GM12878 (cell line): ENCODE results near the gene FBXO21. TPM values are rescaled to one million over a fixed set of nuclear protein-coding genes. Genes with fewer than 3 reads are reported as not detected.
"Not testable (repeated sequence)": the region's sequence is repeated elsewhere in the genome, so short reads cannot be mapped to it uniquely, and the experiment has no call there.

Source experiments
- ATAC-seq: fragments of 200-7000 bp; cut with Tn5 transposase; 3 replicates; pipeline ENCODE4 v1.9.1; 2020; ENCODE audit warnings: mild to moderate bottlenecking, moderate library complexity
- BruUV-seq: library from RNA; stranded (reverse); fragments of 400-500 nt; replicated peaks from 2 replicates; lab custom pipeline; 2021; lab: Mats Ljungman, UMichigan
- CTCF ChIA-PET: fragments of 300-600 bp; sonication (Branson Sonifier 250); formaldehyde crosslinking; extraction: SDS; loops from one replicate; lab custom pipeline; 2021; ENCODE audit warnings: inconsistent platforms; lab: Yijun Ruan, JAX
- POLR2A ChIA-PET: fragments of 350-600 bp; formaldehyde crosslinking; extraction: SDS; loops from one replicate; lab custom pipeline; 2021; ENCODE audit warnings: inconsistent platforms; lab: Charles Lee
- RAD21 ChIA-PET: fragments of 300-600 bp; sonication (Branson Sonifier 250); formaldehyde crosslinking; loops from one replicate; lab custom pipeline; 2023; ENCODE audit warnings: antibody characterized with exemption; ENCODE audit not compliant: unreplicated experiment; lab: Charles Lee
- SMC1A ChIA-PET: fragments of 300-600 bp; sonication (Branson Sonifier 250); formaldehyde crosslinking; loops from one replicate; lab custom pipeline; 2023; ENCODE audit not compliant: unreplicated experiment, uncharacterized antibody; lab: Charles Lee
- DNase-seq: peaks from one replicate; pipeline ENCODE4 v3.0.0-alpha.2; 2011; ENCODE audit warnings: low read depth, low spot score
- FAIRE-seq: peaks from 3 replicates; lab custom pipeline; 2011; peaks lifted over from hg19 to GRCh38; lab: Jason Lieb, UNC
- H2AFZ ChIP-seq: 2 replicates; pipeline ENCODE4 v1.6.0; 2011; ENCODE audit warnings: low read depth, low read length, control low read depth; ENCODE audit not compliant: control insufficient read depth
- H3K27ac ChIP-seq: 2 replicates; pipeline ENCODE4 v1.5.1; 2011; ENCODE audit warnings: control low read depth; ENCODE audit not compliant: control insufficient read depth, insufficient read depth
- H3K27me3 ChIP-seq, 2 experiments: replicated peaks in 1 of 2; 2 replicates each; pipeline versions ENCODE4 v1.6.0 to v1.6.1; 2011; ENCODE audit warnings: low read length in 1 of 2; ENCODE audit not compliant: control insufficient read depth in 2 of 2, insufficient read depth in 2 of 2
- H3K36me3 ChIP-seq, 2 experiments: 2 replicates each; pipeline ENCODE4 v1.5.1; 2011; ENCODE audit warnings: low read length in 1 of 2; ENCODE audit not compliant: control insufficient read depth in 2 of 2, insufficient read depth in 2 of 2
- H3K4me1 ChIP-seq: 2 replicates; pipeline ENCODE4 v1.6.1; 2011; ENCODE audit warnings: mild to moderate bottlenecking, low read length, moderate library complexity, mixed read lengths; ENCODE audit not compliant: control insufficient read depth, insufficient read depth
- H3K4me2 ChIP-seq: 2 replicates; pipeline ENCODE4 v1.6.0; 2011; ENCODE audit warnings: control low read depth; ENCODE audit not compliant: control insufficient read depth, insufficient read depth
- H3K4me3 ChIP-seq: fragments of 200-600 bp; sonication (generic); 2 replicates; pipeline ENCODE4 v1.5.1; 2016
- H3K79me2 ChIP-seq: 2 replicates; pipeline ENCODE4 v1.6.0; 2011; ENCODE audit warnings: low read length; ENCODE audit not compliant: control insufficient read depth, insufficient read depth
- H3K9ac ChIP-seq: 2 replicates; pipeline ENCODE4 v1.8.0; 2011; ENCODE audit warnings: low read length, control low read depth, mixed read lengths; ENCODE audit not compliant: control insufficient read depth, insufficient read depth
- H3K9me3 ChIP-seq: replicated peaks from 3 replicates; pipeline ENCODE4 v1.5.1; 2011; ENCODE audit warnings: mild to moderate bottlenecking, low read length; ENCODE audit not compliant: control insufficient read depth, insufficient read depth
- H4K20me1 ChIP-seq: 2 replicates; pipeline ENCODE4 v1.6.0; 2011; ENCODE audit not compliant: control insufficient read depth, insufficient read depth
- CHD1 ChIP-seq: IDR thresholded peaks from 2 replicates; pipeline ENCODE4 v1.6.1; 2012; ENCODE audit warnings: low read depth, low read length, improper control_type of control experiment
- FOXM1 ChIP-seq: IDR thresholded peaks from 2 replicates; pipeline ENCODE4 v1.6.1; 2012; ENCODE audit warnings: low read depth, mild to moderate bottlenecking, inconsistent platforms, low read length, moderate library complexity
- HSF1 ChIP-seq: fragments of 150-350 bp; IDR thresholded peaks from 2 replicates; pipeline ENCODE4 v1.6.1; 2014; ENCODE audit warnings: mild to moderate bottlenecking, low read depth, low read length
- POLR2AphosphoS5 ChIP-seq: IDR thresholded peaks from 2 replicates; pipeline ENCODE4 v1.6.1; 2011; ENCODE audit warnings: mild to moderate bottlenecking, low read length, inconsistent platforms
- STAT1 ChIP-seq: fragments of 450-650 bp; conservative IDR thresholded peaks from 2 replicates; pipeline ENCODE4 v1.6.1; 2014; ENCODE audit warnings: antibody characterized with exemption, mild to moderate bottlenecking
- SUPT20H ChIP-seq: IDR thresholded peaks from 2 replicates; pipeline ENCODE4 v1.6.1; 2011; ENCODE audit warnings: low read depth, mild to moderate bottlenecking, low read length, moderate library complexity, borderline replicate concordance; ENCODE audit not compliant: control insufficient read depth
- TARDBP ChIP-seq: IDR thresholded peaks from 2 replicates; pipeline ENCODE4 v1.6.1; 2016; ENCODE audit warnings: borderline replicate concordance
- WGBS: methylation state at CpG from one replicate; pipeline ENCODE4 v1.1.6; 2016; ENCODE audit warnings: low lambda C conversion rate; ENCODE audit not compliant: insufficient replicate concordance, insufficient coverage; ENCODE audit errors: missing lambda C conversion rate; 5-methylcytosine and 5-hydroxymethylcytosine counted together
- in situ Hi-C: fragments of 300-500 bp; cut with MboI; formaldehyde crosslinking; loops from 9 replicates; pipeline ENCODE4 v1.14.3; 2018; ENCODE audit warnings: mixed read lengths
- intact Hi-C: fragments of 100-400 bp; cut with micrococcal nuclease; formaldehyde crosslinking; loops from one replicate; pipeline ENCODE4 v1.14.2; 2022; ENCODE audit not compliant: unreplicated experiment
- polyA plus RNA-seq, 11 experiments: library from polyadenylated mRNA; depleted of rRNA in 4 of 11; unstranded in 6 of 11; stranded (reverse) in 5 of 11; fragments of >200 nt; fragmentation: Nextera tagmentation in 4 of 11; fragmentation: Illumina TruSeq in 1 of 11; extraction: Ambion mirVana in 4 of 11; extraction: Trizol in 1 of 11; gene quantifications; 1 replicate in 1 of 11; 2 replicates in 10 of 11; pipeline versions ENCODE4 v1.2.1 to v1.2.3, GENCODE V29; 2011 to 2016; ENCODE audit warnings: inconsistent platforms in 2 of 11, missing spikeins in 2 of 11, low read depth in 1 of 11
- total RNA-seq, 4 experiments: library from RNA; depleted of rRNA in 3 of 4; stranded (reverse); fragments of >200 nt in 3 of 4; fragmentation: Illumina TruSeq in 1 of 4; extraction: Trizol in 1 of 4; gene quantifications; 2 replicates each; pipeline versions ENCODE4 v1.2.1 to v1.2.3, GENCODE V29; 2013 to 2021

FBXO21 gene
- total and polyA plus RNA-seq, 10 of the 15 experiments (the other 5 are each of a cell fraction or from before 2014, with no cell fraction given) = 5.5 to 32.6 (median 18.9) TPM

DNA sequence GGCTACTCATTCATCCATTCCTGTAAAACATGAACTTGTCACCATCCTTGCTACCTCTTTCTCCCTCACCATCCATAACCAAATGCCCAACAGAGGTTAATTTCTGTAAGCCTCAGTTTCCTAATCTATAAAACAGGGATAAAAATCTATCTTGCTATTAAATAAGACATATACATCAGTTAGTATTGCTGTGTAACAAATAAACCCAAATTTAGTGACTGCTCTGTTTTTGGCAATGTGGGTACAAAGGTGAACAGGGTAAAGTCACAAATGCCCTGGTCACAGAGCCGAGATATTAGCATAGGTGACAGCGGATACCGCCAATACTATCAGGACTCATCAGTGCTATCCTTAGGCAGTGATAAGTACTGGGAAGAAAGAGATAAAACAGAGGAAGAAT is 3.6 kb upstream of the FBXO21 start:
- no peaks in the 10 kb centered on the region for H3K9me3 ChIP-seq
- BruUV-seq = no TSS peak
- ChIA-PET CTCF (no interaction called here), RAD21 (no interaction called here), POLR2A (no interaction called here), SMC1A (no interaction called here)
- H2AFZ ChIP-seq = no peak overlapping the region
- no peaks in the 10 kb centered on the region for H3K27me3 ChIP-seq
- DNase-seq (no peak), FAIRE-seq (no peak), ATAC-seq (no peak)
- no peak overlapping the region for H3K9ac ChIP-seq
- H3K27ac ChIP-seq = no peak overlapping the region
- 55% methylated on average over 3 of the region's 3 CpGs for WGBS
- in situ Hi-C loops = loop anchor here (25.0 kb wide), 1 partner anchor 1193 kb away; the partner anchor contains the start of gene SUDS3
- H3K4me1 ChIP-seq = no peaks in the 10 kb centered on the region; the same call in 1 of the 2 replicates
- intact Hi-C loops = no loop called here
- H3K79me2 ChIP-seq = peaks cover 13% of the 10 kb centered on the region
- TF ChIP-seq HSF1 (no peak), FOXM1 (no peak), STAT1 (no peak), SUPT20H (no peak), CHD1 (no peak), TARDBP (no peak), POLR2AphosphoS5 (no peak)
- H4K20me1 ChIP-seq = no peaks in the 10 kb centered on the region
- no peaks in the 10 kb centered on the region for H3K36me3 ChIP-seq
- H3K4me3 ChIP-seq = no peak overlapping the region
- H3K4me2 ChIP-seq = no peak overlapping the region

GRCh38 chr12:117192581-117192980 is 2.3 kb upstream of the FBXO21 start:
- H2AFZ ChIP-seq, H3K36me3 ChIP-seq, SMC1A ChIA-PET, DNase-seq, FAIRE-seq, H3K4me1 ChIP-seq, H3K4me3 ChIP-seq, intact Hi-C loops, H3K27me3 ChIP-seq, ATAC-seq, POLR2A ChIA-PET, H3K27ac ChIP-seq, CTCF ChIA-PET, H3K4me2 ChIP-seq, RAD21 ChIA-PET, H3K9me3 ChIP-seq, H4K20me1 ChIP-seq, H3K9ac ChIP-seq, BruUV-seq: not testable (repeated sequence)
- 39% methylated on average over 9 of the region's 9 CpGs for WGBS
- peaks cover 17% of the 10 kb centered on the region for H3K79me2 ChIP-seq
- in situ Hi-C loops = loop anchor here (25.0 kb wide), 1 partner anchor 1195 kb away; the partner anchor contains the start of gene SUDS3
